Measurements from ENCODE around the gene POLE3.

- TF ChIP-seq CTCF (IDR thresholded peaks at IDR 0.05) (no peak), POLR2A (IDR thresholded peaks at IDR 0.05) (no peak)
Measured at GRCh38 chr9:113368982-113369854, 41.3 kb downstream of the POLE3 start.

Data from testis (tissue), 2 donors.